K562 treated with DMSO at 1 percent for 48 hours (cell line): Measurements from ENCODE around the gene SFT2D2. TPM values are rescaled to one million over a fixed set of nuclear protein-coding genes. Genes with fewer than 3 reads are reported as not detected.

ENCODE experiments used
- total RNA-seq: library from RNA; unstranded; fragments of 300-600 nt; gene quantifications from 2 replicates; pipeline ENCODE4 v1.2.3, GENCODE V29; 2022; ENCODE audit warnings: low replicate concordance; ENCODE audit errors: extremely low read depth

SFT2D2 gene
- not detected in 2 replicates for total RNA-seq

DNA sequence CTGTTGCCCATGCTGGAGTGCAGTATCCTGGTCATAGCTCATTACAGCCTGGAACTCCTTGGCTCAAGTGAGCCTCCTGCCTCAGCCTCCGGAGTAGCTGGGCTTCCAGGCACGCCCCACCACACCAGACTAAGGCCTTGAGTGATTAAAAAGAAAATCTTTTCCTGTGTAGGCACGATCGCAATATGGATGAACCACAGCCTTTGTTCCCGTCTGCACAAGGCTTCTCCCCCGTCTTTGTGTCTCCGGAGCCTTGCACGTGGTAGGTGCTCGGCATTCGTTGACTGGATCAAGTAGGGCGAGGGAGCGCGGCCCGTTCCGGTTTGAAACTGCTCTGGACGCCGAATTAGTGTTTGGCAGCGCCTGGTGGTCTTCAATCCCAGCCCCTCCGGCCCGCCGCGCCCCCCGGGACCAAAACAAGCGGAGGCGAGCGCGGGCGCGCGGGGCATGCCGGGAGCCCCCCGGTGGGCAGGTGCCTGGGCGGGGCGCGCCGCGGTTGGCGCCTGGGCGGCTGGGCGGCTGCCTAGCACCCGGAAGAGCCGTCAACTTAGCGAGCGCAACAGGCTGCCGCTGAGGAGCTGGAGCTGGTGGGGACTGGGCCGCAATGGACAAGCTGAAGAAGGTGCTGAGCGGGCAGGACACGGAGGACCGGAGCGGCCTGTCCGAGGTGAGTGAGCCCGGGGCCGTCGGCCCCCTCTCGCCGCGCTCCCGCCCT is at the start of gene SFT2D2:
TSS of gene SFT2D2 (plus strand) at position 529 of the 715 bp plus-strand sequence. CDS start at position 605, 76 bp downstream.

DNA sequence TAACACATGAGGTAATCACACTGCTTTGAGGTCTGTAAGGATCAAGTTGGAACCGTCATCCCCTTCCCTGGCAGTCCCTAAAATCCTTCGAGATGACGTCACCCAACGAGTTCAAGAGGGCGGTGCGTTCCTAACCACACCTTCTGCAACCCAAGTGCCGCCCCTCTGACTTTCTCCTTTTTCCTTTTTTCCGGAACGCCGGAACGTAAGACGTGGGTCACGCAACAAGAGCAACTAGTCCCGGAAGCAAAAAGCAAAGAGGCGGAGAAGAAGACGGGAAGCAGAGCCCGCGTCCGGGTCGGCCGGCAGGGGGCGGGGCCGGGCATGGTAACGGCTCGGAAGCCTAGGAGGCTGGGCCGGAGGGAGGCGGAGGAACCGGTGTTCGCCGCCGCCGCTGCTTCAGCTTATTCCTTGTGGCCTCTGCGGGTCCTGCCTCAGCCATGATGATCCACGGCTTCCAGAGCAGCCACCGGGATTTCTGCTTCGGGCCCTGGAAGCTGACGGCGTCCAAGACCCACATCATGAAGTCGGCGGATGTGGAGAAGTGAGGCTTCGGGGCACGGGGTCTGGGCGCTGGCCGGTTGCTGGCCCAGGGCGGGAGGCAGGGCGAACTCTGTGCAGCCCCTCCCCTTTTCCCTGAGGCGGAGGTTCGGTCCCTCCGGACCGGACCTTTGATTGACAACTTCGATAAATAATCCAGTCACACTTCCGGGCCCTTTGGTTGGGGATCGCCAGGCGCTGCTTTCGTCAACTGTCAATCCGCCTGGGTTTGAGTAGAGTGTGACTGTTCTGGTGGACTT is 47.0 kb upstream of the SFT2D2 start, which contains the start of gene TIPRL:
TSS of gene TIPRL (plus strand) at position 325 of the 800 bp plus-strand sequence. CDS start at position 441, 116 bp downstream.

DNA sequence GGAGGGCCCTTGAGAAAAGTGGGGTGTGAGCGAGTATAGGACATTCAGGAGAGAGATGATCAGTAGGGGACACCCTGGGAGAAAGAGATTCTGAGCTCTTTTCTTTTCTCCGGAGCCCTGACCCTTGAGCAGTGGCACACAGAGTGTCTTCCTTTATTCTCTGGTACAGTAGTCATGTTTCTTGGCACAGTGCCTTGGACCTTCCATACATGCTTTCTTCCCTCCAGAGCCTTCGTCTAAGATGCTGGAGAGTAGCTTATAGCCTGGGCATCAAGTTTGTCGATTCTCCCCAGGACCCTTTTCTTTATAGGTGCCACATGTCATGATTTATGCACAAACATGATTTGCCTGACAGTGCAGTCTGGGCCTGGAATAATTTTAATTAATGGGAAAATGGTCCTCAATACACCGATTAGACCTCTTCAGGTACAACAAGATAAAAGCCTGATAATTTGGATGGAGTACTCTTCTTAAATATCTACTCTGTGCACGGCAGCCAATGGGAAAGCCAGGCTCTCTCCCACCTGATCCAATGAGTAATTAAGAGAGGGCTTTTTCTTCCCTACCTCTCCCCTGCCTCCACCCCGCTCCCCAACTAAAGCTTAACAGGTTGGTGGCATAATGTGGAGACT is 54.6 kb downstream of the SFT2D2 start, which contains the start of gene TBX19:
TSS of gene TBX19 (plus strand) at position 582 of the 632 bp plus-strand sequence. CDS start 214 bp downstream, outside the sequence.

Other genes with a start within 250 kb of the SFT2D2 start
- gene GPR161, start 89.1 kb upstream of the SFT2D2 start, total RNA-seq: not detected in 2 replicates
- gene TIPRL, start 47.0 kb upstream of the SFT2D2 start, total RNA-seq: not detected in 2 replicates
- not detected in 2 replicates for gene TBX19, start 54.9 kb downstream of the SFT2D2 start, total RNA-seq